ENCODE results near the gene CUBN. TPM values are rescaled to one million over a fixed set of nuclear protein-coding genes. Genes with fewer than 3 reads are reported as not detected.
A peak's percentile ranks its signal among the peaks of the same experiment; 100 is the strongest.

CUBN gene
- total and polyA plus RNA-seq, 9 of the 15 experiments (the other 6 are each of a cell fraction or from before 2014, with no cell fraction given), result 0.04 to 0.33 (median 0.09) TPM

DNA sequence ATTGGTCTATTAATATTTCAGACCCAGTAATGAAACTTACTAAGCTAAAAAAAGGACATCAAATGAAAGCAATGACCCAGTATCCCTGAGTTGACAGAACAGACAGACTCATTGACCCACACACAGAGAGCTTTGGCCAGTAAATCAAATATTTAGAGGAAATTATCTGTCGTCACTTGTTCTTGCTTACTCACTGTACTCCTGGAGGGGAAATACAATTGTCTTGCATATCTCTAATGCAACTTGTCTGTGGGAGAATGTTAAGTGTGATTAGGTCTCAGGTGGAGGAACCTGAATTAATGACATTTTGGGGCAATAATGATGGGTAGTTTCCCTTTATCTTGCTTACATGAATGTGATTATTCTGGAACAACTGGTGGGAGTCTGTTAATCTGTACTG lies 80.4 kb downstream of the CUBN start (continued):
- TF ChIP-seq POLR2G (IDR thresholded peaks at IDR 0.05; ENCODE audit: low read depth, low read length) (no peak), ZNF274 (IDR thresholded peaks at IDR 0.05; ENCODE audit: borderline replicate concordance, low read depth, low read length) (no peak), HEY1 (CRISPR knock-in tag; IDR thresholded peaks at IDR 0.05; ENCODE audit: borderline replicate concordance) (no peak), NR2F6 (CRISPR knock-in tag; IDR thresholded peaks at IDR 0.05) (no peak), MEIS2 (IDR thresholded peaks at IDR 0.05; ENCODE audit: partially characterized antibody) (peak; percentile 95), PCBP2 (IDR thresholded peaks at IDR 0.05; ENCODE audit: low read depth, low read length, poor library complexity, severe bottlenecking) (no peak), ZNF589 (CRISPR knock-in tag; IDR thresholded peaks at IDR 0.05; ENCODE audit: low read depth) (no peak), CREM (IDR thresholded peaks at IDR 0.05; ENCODE audit: low read depth) (no peak), BHLHE40 (IDR thresholded peaks at IDR 0.05; ENCODE audit: low read length) (no peak), KLF16 (IDR thresholded peaks at IDR 0.05) (no peak), HSF4 (CRISPR knock-in tag; IDR thresholded peaks at IDR 0.05; ENCODE audit: borderline replicate concordance) (no peak), ZNF75A (CRISPR knock-in tag; IDR thresholded peaks at IDR 0.05) (no peak)
- TF ChIP-seq, protein P1, sequence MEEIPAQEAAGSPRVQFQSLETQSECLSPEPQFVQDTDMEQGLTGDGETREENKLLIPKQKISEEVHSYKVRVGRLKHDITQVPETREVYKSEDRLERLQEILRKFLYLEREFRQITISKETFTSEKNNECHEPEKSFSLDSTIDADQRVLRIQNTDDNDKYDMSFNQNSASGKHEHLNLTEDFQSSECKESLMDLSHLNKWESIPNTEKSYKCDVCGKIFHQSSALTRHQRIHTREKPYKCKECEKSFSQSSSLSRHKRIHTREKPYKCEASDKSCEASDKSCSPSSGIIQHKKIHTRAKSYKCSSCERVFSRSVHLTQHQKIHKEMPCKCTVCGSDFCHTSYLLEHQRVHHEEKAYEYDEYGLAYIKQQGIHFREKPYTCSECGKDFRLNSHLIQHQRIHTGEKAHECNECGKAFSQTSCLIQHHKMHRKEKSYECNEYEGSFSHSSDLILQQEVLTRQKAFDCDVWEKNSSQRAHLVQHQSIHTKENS (CRISPR knock-in tag; IDR thresholded peaks at IDR 0.05), result no peak
- TF ChIP-seq, protein P2, sequence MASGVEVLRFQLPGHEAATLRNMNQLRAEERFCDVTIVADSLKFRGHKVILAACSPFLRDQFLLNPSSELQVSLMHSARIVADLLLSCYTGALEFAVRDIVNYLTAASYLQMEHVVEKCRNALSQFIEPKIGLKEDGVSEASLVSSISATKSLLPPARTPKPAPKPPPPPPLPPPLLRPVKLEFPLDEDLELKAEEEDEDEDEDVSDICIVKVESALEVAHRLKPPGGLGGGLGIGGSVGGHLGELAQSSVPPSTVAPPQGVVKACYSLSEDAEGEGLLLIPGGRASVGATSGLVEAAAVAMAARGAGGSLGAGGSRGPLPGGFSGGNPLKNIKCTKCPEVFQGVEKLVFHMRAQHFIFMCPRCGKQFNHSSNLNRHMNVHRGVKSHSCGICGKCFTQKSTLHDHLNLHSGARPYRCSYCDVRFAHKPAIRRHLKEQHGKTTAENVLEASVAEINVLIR (CRISPR knock-in tag; IDR thresholded peaks at IDR 0.05), result no peak
- TF ChIP-seq, protein P3, sequence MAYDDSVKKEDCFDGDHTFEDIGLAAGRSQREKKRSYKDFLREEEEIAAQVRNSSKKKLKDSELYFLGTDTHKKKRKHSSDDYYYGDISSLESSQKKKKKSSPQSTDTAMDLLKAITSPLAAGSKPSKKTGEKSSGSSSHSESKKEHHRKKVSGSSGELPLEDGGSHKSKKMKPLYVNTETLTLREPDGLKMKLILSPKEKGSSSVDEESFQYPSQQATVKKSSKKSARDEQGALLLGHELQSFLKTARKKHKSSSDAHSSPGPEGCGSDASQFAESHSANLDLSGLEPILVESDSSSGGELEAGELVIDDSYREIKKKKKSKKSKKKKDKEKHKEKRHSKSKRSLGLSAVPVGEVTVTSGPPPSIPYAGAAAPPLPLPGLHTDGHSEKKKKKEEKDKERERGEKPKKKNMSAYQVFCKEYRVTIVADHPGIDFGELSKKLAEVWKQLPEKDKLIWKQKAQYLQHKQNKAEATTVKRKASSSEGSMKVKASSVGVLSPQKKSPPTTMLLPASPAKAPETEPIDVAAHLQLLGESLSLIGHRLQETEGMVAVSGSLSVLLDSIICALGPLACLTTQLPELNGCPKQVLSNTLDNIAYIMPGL (CRISPR knock-in tag; IDR thresholded peaks at IDR 0.05), result no peak
- TF ChIP-seq, protein P4, sequence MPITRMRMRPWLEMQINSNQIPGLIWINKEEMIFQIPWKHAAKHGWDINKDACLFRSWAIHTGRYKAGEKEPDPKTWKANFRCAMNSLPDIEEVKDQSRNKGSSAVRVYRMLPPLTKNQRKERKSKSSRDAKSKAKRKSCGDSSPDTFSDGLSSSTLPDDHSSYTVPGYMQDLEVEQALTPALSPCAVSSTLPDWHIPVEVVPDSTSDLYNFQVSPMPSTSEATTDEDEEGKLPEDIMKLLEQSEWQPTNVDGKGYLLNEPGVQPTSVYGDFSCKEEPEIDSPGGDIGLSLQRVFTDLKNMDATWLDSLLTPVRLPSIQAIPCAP (CRISPR knock-in tag; IDR thresholded peaks at IDR 0.05; ENCODE audit: borderline replicate concordance), result no peak
- TF ChIP-seq, protein P5, sequence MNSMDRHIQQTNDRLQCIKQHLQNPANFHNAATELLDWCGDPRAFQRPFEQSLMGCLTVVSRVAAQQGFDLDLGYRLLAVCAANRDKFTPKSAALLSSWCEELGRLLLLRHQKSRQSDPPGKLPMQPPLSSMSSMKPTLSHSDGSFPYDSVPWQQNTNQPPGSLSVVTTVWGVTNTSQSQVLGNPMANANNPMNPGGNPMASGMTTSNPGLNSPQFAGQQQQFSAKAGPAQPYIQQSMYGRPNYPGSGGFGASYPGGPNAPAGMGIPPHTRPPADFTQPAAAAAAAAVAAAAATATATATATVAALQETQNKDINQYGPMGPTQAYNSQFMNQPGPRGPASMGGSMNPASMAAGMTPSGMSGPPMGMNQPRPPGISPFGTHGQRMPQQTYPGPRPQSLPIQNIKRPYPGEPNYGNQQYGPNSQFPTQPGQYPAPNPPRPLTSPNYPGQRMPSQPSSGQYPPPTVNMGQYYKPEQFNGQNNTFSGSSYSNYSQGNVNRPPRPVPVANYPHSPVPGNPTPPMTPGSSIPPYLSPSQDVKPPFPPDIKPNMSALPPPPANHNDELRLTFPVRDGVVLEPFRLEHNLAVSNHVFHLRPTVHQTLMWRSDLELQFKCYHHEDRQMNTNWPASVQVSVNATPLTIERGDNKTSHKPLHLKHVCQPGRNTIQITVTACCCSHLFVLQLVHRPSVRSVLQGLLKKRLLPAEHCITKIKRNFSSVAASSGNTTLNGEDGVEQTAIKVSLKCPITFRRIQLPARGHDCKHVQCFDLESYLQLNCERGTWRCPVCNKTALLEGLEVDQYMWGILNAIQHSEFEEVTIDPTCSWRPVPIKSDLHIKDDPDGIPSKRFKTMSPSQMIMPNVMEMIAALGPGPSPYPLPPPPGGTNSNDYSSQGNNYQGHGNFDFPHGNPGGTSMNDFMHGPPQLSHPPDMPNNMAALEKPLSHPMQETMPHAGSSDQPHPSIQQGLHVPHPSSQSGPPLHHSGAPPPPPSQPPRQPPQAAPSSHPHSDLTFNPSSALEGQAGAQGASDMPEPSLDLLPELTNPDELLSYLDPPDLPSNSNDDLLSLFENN (IDR thresholded peaks at IDR 0.05; ENCODE audit: low read depth in 2 of 2, low read length in 2 of 2), result no peak
- TF ChIP-seq, protein P6, sequence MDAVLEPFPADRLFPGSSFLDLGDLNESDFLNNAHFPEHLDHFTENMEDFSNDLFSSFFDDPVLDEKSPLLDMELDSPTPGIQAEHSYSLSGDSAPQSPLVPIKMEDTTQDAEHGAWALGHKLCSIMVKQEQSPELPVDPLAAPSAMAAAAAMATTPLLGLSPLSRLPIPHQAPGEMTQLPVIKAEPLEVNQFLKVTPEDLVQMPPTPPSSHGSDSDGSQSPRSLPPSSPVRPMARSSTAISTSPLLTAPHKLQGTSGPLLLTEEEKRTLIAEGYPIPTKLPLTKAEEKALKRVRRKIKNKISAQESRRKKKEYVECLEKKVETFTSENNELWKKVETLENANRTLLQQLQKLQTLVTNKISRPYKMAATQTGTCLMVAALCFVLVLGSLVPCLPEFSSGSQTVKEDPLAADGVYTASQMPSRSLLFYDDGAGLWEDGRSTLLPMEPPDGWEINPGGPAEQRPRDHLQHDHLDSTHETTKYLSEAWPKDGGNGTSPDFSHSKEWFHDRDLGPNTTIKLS (IDR thresholded peaks at IDR 0.05; ENCODE audit: borderline replicate concordance, low read depth), result no peak

Data from K562 (cell line).